SK-N-SH treated with all-trans-retinoic acid at 6 μM for 48 hours (cell line): ENCODE data around the gene CENPP.

Experiments
- ARNTL ChIP-seq: fragments of 450-650 bp; formaldehyde crosslinking; IDR thresholded peaks from 2 replicates; pipeline ENCODE4 v1.5.0; 2020; ENCODE audit warnings: low read depth, mild to moderate bottlenecking, moderate library complexity, borderline replicate concordance
- BACH2 ChIP-seq: fragments of 250-450 bp; sonication (Bioruptor Pico); IDR thresholded peaks from 2 replicates; pipeline ENCODE4 v1.9.0; 2021; ENCODE audit warnings: mild to moderate bottlenecking, borderline replicate concordance
- GLIS3 ChIP-seq: fragments of 250-450 bp; sonication (Bioruptor Pico); IDR thresholded peaks from 2 replicates; pipeline ENCODE4 v1.5.0; 2020; ENCODE audit warnings: mild to moderate bottlenecking, moderate library complexity
- RARB ChIP-seq: fragments of 250-450 bp; sonication (Bioruptor Pico); IDR thresholded peaks from 2 replicates; pipeline ENCODE4 v1.8.0; 2021; ENCODE audit warnings: mild to moderate bottlenecking, moderate library complexity
- TCF4 ChIP-seq: fragments of 250-450 bp; sonication (Bioruptor Pico); IDR thresholded peaks from 2 replicates; pipeline ENCODE4 v1.8.0; 2021; ENCODE audit warnings: mild to moderate bottlenecking, moderate library complexity, borderline replicate concordance
- ZC3H10 ChIP-seq: fragments of 250-450 bp; sonication (Bioruptor Pico); IDR thresholded peaks from 2 replicates; pipeline ENCODE4 v1.5.1; 2021; ENCODE audit warnings: mild to moderate bottlenecking, moderate library complexity
- ZFP3 ChIP-seq: fragments of 250-450 bp; sonication (Bioruptor Pico); IDR thresholded peaks from 2 replicates; pipeline ENCODE4 v1.5.0; 2020; ENCODE audit warnings: mild to moderate bottlenecking, moderate library complexity
- ZNF8 ChIP-seq: fragments of 450-650 bp; formaldehyde crosslinking; IDR thresholded peaks from 2 replicates; pipeline ENCODE4 v1.5.0; 2020; ENCODE audit warnings: mild to moderate bottlenecking, moderate library complexity
- TF ChIP-seq, protein P1 (sequence below): fragments of 250-450 bp; sonication (Bioruptor Pico); IDR thresholded peaks from 2 replicates; pipeline ENCODE4 v1.8.0; 2021; ENCODE audit warnings: low read depth, mild to moderate bottlenecking, moderate library complexity, borderline replicate concordance
- TF ChIP-seq, protein P2 (sequence below): fragments of 250-450 bp; sonication (Bioruptor Pico); IDR thresholded peaks from 2 replicates; pipeline ENCODE4 v1.8.0; 2020; ENCODE audit warnings: mild to moderate bottlenecking, moderate library complexity, borderline replicate concordance

DNA sequence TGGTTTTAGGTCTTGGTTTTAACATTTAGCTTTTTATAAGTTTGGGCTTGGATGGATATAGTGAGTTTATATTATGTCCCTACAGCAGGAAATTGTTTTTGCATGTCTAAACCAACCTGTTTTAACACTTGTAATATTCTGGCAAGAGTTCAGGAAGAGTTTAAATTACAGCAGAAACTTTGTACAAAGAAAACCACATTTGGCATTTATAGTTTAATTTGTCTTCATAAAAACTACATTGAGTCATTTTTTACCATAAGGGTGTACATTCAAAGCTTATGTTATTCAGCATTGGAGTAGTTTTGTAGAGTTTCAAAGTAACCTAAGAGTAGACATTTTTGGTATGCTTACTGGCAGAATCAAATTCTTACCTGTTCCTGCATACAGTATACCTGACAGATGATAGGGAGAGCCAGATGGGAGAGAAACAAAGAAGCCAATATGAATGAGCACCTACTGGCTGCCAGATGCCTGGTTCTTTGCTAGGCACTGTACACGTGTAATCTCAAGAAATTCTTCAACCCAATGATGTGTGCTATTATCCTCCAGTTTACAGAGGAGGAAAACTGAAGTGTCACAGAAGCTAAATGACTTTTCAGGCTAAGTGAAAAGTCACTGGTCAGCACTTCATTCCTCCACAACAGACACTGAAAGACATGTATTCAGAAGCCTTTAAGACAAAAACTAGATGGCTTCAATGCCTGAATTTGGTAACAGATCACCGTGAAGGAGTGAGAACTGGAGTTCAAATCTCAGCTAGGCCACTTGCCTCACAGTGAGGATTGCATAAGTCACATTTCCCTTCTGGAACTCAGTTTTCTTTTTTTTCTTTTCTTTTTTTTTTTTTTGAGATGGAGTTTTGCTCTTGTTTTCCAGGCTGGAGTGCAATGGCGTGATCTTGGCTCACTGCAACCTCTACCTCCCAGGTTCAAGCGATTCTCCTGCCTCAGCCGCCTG lies 235.9 kb downstream of the CENPP start:
- TF ChIP-seq ZC3H10 (CRISPR knock-in tag) = no peak
- no peak for TF ChIP-seq ZFP3 (CRISPR knock-in tag)
- TF ChIP-seq GLIS3 (CRISPR knock-in tag) = no peak
- TF ChIP-seq ARNTL (CRISPR knock-in tag) = no peak
- no peak for TF ChIP-seq ZNF8 (CRISPR knock-in tag)
- TF ChIP-seq, protein P1, sequence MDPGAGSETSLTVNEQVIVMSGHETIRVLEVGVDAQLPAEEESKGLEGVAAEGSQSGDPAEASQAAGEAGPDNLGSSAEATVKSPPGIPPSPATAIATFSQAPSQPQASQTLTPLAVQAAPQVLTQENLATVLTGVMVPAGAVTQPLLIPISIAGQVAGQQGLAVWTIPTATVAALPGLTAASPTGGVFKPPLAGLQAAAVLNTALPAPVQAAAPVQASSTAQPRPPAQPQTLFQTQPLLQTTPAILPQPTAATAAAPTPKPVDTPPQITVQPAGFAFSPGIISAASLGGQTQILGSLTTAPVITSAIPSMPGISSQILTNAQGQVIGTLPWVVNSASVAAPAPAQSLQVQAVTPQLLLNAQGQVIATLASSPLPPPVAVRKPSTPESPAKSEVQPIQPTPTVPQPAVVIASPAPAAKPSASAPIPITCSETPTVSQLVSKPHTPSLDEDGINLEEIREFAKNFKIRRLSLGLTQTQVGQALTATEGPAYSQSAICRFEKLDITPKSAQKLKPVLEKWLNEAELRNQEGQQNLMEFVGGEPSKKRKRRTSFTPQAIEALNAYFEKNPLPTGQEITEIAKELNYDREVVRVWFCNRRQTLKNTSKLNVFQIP (CRISPR knock-in tag) = no peak
- TF ChIP-seq, protein P2, sequence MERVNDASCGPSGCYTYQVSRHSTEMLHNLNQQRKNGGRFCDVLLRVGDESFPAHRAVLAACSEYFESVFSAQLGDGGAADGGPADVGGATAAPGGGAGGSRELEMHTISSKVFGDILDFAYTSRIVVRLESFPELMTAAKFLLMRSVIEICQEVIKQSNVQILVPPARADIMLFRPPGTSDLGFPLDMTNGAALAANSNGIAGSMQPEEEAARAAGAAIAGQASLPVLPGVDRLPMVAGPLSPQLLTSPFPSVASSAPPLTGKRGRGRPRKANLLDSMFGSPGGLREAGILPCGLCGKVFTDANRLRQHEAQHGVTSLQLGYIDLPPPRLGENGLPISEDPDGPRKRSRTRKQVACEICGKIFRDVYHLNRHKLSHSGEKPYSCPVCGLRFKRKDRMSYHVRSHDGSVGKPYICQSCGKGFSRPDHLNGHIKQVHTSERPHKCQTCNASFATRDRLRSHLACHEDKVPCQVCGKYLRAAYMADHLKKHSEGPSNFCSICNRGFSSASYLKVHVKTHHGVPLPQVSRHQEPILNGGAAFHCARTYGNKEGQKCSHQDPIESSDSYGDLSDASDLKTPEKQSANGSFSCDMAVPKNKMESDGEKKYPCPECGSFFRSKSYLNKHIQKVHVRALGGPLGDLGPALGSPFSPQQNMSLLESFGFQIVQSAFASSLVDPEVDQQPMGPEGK = no peak
- TF ChIP-seq RARB (CRISPR knock-in tag) = no peak
- TF ChIP-seq BACH2 = no peak
- TF ChIP-seq TCF4 = no peak
